GM12873 (cell line): ENCODE measurements around the gene ZFAND2A.

Experiments used
- CTCF ChIP-seq: IDR thresholded peaks from 2 replicates; pipeline ENCODE4 v1.5.1; 2012; ENCODE audit warnings: low read depth, mild to moderate bottlenecking, moderate library complexity, low read length, control low read depth; ENCODE audit not compliant: insufficient read depth; ENCODE audit errors: missing control alignments

Gene ZFAND2A

GRCh38 chr7:1176891-1177373 lies 16.9 kb upstream of the ZFAND2A start:
- TF ChIP-seq CTCF = peak; percentile 83

GRCh38 chr7:1175967-1176851 lies 16.2 kb upstream of the ZFAND2A start:
- TF ChIP-seq CTCF = peak; percentile 97

GRCh38 chr7:1175597-1175966 lies 15.6 kb upstream of the ZFAND2A start:
- no peak for TF ChIP-seq CTCF

- TF ChIP-seq CTCF = no peak
Observed at GRCh38 chr7:1174881-1175596, 15.0 kb upstream of the ZFAND2A start.

- no peak for TF ChIP-seq CTCF
Observed at GRCh38 chr7:1174002-1174401, 14.0 kb upstream of the ZFAND2A start.

GRCh38 chr7:1172666-1173523 lies 12.9 kb upstream of the ZFAND2A start:
- TF ChIP-seq CTCF = no peak
